NCI-H187 (cell line): ENCODE measurements around the gene LRRC2.
"Not testable (repeated sequence)": the region's sequence is repeated elsewhere in the genome, so short reads cannot be mapped to it uniquely, and the experiment has no call there.

Experiments used
- DNase-seq, 2 experiments: peaks; one replicate each; lab custom pipeline; 2025; lab: John Stamatoyannopoulos, UW

The LRRC2 gene, protein sequence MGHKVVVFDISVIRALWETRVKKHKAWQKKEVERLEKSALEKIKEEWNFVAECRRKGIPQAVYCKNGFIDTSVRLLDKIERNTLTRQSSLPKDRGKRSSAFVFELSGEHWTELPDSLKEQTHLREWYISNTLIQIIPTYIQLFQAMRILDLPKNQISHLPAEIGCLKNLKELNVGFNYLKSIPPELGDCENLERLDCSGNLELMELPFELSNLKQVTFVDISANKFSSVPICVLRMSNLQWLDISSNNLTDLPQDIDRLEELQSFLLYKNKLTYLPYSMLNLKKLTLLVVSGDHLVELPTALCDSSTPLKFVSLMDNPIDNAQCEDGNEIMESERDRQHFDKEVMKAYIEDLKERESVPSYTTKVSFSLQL

GRCh38 chr3:46566040-46566641 lies at the start of gene LRRC2:
TSS of gene LRRC2 (minus strand) at chr3:46566302. CDS start at chr3:46551591, 14,711 bp downstream.
- no peak for DNase-seq

DNA sequence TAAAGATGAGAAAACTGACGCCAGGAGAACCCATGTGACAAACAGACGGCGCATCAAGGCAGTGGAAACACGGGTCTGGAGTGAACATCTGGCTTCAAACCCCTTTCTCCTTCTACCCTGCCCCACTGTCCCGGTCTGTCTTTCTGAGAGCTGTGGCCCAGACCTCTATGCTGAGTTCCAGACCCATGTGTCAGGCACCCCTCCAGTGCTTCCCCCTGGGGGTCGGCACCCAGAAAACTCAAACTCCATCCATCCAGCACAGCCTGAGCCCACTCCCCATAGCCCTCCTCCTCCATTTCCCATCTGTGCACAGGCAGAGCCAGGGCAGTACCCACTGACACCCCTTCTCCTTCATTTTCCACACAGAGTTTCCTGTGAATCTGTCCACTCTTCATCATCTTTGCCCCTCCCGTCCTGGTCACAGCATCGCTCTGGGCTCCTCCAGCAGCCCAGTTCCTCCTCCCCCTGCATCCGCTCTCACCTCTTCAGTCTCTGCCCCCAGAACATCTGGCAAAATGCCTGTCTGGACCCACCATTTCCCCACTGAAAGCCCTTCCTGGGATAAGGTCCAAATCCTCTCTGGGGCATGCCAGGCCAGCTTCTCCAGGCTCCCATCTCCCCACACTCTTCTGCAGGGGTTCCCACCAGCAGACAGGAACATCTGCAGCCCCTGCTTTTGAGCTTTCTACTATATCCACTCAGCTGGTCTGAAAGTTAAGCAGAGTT lies 49.1 kb upstream of the LRRC2 start:
- DNase-seq = no peak

GRCh38 chr3:46614431-46614830 lies 48.3 kb upstream of the LRRC2 start:
- no peak for DNase-seq

DNA sequence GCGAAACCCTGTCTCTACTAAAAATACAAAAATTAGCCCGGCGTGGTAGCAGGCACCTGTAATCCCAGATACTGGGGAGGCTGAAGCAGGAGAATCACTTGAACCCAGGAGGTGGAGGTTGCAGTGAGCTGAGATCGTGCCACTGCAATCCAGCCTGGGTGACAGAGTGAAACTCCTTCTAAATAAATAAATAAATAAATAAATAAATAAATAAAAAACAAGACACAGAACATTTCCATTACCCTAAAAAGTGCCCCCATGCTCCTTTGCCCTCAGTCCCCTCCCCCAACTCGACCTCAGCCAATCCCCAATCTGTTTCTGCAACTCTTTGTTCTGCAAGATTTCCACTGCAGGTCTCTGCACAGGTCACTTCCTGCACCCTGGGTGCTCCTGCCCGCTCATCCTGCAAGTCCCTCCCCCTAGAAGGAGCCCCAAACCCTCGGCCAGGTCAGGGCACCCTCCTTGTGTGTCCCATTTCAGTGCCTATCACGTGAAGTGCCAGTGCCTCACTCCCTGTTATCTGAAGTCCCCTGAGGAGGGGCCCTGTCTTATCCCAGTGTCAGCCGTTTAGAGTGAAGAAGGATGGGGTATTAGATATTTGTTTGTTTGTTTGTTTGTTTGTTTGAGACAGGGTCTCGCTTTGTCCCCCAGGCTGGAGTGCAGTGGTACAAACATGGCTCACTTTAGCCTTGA lies 47.4 kb upstream of the LRRC2 start:
- no peak for DNase-seq

- DNase-seq = no peak
Observed at GRCh38 chr3:46612324-46612723, 46.2 kb upstream of the LRRC2 start, which contains the start of gene FAM240A. TSS of gene FAM240A (plus strand) at chr3:46612525. CDS start at chr3:46612684, 159 bp downstream.

GRCh38 chr3:46609944-46610722 lies 44.0 kb upstream of the LRRC2 start:
- no peak for DNase-seq

- DNase-seq = no peak
Observed at GRCh38 chr3:46609212-46609721, 43.2 kb upstream of the LRRC2 start.

GRCh38 chr3:46607603-46608028 lies 41.5 kb upstream of the LRRC2 start:
- DNase-seq = no peak

DNA sequence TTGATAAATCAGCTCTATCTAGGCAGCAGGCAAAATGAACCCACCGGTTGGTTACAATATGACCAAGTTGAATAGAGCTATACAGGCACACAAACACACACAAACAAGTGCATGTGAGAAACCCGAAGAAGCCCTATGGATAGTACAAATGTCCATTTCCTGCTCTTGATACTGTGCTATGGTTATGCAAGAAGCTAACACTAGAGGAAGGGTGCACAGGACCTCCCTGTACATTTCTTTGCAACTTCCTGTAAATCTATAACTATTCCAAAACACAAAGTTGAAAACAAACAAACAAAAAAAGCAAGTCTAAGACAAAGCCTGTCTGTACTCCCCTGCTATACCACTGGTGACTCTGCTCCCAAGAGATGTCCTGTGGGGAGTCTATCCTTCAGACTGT lies 38.0 kb upstream of the LRRC2 start:
- no peak for DNase-seq

GRCh38 chr3:46603446-46604046 lies 37.4 kb upstream of the LRRC2 start:
- no peak for DNase-seq

- DNase-seq = no peak
Observed at GRCh38 chr3:46599590-46599989, 33.5 kb upstream of the LRRC2 start.

GRCh38 chr3:46595819-46596314 lies 29.8 kb upstream of the LRRC2 start:
- DNase-seq = no peak

- DNase-seq = no peak
Observed at GRCh38 chr3:46594723-46595122, 28.6 kb upstream of the LRRC2 start.

- DNase-seq = no peak
Observed at GRCh38 chr3:46593979-46594378, 27.9 kb upstream of the LRRC2 start.

DNA sequence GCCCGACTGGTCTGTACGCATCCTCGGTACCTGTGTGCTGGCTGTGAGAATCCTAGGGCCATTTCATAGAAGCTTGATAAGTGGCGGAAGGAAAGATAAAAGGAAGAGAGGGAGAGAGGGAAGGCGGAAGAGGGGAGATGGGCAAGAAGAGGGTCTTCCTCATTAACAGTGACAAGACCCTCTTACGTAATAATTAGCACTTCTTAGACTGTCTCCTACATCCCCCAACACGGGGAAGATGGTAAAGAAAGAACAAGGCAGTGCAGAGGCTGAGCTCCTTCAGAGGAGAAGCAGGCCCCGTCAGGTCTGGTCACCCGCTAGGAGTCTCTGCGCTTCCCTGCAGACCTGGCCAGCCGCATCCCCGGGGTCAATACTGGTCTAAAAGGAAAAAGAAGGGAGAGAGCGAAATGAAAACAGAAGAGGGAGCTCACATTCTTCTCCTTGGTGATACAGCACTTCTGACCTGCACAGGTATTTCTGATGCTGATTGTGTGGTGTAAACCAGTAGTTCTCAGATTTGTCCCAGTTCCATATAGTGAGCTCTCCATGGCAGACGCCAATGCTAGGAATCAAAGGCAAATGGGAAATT lies 27.3 kb upstream of the LRRC2 start:
- DNase-seq = no peak

DNA sequence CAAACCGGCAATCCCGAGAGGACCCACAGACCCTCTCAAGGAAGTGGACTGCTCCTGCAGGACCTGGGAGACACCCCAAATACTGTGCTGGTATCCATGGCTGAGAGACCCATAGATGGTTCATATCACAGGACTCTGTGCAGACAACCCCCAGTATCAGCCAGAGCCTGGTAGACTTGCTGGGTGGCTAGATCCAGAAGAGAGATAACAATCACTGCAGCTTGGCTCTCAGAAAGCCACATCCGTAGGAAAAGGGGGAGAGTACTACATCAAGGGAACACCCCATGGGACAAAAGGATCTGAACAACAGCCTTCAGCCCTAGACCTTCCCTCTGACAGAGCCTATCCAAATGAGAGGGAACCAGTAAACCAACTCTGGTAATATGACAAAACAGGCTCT lies 21.2 kb upstream of the LRRC2 start:
- not testable (repeated sequence) for DNase-seq

DNA sequence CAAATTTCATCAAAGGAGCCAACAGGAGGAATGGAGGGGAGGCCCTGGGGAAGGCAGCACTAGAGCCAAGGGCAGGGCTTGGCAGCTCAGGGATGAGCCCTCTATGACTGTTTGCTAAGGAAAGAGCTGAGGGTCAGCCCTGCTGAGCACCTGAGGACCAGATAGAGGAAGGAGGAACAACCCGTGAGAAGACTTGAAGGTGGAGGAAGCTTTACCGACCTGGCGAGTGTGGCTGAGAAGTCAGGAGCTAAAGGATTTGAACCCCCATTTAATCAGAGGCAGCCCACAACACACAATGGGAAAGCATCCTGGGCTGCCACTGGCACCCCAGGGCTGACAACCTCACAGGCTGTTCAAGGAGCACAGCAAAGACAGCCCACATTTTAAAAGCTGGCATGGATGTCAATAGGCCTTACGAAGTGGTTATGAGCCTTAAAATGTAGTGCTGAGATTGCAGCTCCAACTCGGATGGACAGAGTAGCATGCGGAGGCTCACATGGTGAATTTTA lies 20.7 kb upstream of the LRRC2 start:
- DNase-seq = no peak

- no peak for DNase-seq
Observed at GRCh38 chr3:46585799-46586693, 19.9 kb upstream of the LRRC2 start.
